GM18526 (cell line): ENCODE data around the gene PRPF8.
A peak's percentile ranks its signal among the peaks of the same experiment; 100 is the strongest.

Experiments used
- POLR2A ChIP-seq: IDR thresholded peaks from 3 replicates; pipeline ENCODE4 v1.6.1; 2011; ENCODE audit not compliant: insufficient read length; ENCODE audit errors: extremely low read depth

PRPF8 gene

DNA sequence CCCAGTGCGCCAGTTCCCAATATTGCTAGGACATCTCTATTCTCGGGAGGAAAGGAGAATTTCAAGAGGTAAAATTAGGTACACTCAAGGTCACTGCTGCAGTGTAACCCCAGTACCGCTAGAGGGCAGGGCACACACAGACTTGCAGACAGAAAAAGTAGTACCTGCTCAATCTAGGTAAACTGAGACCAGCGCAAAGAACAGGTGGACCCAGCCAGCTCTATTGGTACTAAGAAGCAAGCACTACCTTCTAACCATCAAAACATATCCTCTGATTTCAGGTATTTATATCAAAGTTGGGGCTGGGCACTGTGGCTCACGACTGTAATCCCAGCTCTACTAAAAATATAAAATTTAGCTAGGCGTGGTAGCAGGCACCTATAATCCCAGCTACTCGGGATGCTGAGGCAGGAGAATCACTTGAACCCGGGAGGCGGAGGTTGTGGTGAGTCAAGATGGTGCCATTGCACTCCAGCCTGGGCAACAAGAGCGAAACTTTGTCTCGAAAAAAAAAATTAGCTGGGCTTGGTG lies 36.3 kb upstream of the PRPF8 start:
- TF ChIP-seq POLR2A: no peak

DNA sequence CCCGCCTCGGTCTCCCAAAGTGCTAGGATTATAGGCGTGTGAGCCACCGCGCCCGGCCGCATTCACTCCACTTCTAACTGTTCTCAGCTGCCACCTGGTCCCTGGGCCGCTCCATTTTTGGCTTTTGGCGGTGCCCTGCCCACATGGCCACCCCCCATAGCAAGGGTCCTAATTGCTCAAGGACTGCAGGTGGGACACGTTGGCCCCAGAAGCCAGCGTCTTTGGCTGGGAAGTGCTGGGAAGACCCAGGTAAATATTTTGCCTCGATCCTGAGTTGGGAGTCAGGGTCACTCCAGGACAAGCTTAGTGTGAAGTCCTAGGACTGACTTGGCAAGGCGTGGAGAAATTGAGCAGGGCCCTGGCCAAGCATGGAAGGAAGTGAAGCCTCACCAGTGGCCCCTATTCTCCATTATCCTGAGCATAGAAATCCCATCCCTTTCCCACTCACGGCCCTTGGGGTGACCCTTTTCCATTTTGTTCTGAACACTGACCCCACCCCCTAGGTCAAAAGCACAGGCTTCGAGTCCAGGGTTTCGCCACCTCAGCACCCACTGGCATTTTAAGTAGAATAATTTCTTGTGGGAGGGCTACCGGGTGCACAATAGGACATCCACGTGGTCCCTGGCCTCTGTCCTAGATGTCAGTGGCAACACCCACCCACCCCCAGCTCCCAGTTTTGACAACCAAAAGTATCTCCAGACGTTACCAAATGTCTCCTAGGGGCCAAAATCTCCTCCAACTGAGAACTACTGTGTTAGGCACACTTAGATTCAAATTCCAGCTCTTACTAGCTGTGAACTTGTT lies 33.9 kb upstream of the PRPF8 start:
- TF ChIP-seq POLR2A: no peak

DNA sequence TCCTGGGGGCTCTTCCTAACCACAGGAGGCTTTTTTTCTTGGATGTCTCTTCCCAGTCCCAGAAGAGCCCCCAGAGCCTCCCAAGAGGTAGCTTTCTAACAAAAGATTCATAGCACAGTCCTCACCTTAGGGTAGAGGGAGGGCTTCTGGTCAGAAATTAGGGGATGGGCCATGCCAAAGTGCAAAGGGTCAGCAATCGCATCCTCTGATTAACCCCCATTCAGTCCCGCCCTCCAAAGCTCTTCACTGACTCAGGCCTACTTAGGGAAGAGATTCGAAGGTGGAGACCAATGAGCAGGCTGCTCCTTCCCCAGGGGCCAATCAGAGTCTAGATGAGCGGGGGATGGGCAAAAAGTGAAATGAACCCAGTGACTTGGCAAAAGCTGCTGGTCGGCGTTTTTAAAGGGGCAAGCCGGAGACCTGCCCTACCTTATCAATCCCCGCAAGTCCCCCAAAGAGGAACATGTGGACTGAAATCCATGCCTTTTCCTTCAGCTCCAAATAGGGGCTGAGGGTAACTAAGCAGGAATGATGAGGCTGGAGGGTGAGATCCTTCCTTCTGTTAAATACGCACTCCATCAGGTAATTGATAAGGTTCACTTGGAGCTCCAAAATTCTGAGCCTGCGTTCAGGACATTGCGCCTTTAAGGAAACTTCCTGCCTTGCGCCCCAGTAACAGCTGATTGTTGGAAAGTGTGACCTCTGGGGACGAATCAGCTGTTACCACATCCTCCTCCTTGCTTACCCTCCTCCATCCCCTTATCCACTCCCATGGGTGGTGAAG lies 32.4 kb upstream of the PRPF8 start:
- TF ChIP-seq POLR2A: peak; percentile 57

DNA sequence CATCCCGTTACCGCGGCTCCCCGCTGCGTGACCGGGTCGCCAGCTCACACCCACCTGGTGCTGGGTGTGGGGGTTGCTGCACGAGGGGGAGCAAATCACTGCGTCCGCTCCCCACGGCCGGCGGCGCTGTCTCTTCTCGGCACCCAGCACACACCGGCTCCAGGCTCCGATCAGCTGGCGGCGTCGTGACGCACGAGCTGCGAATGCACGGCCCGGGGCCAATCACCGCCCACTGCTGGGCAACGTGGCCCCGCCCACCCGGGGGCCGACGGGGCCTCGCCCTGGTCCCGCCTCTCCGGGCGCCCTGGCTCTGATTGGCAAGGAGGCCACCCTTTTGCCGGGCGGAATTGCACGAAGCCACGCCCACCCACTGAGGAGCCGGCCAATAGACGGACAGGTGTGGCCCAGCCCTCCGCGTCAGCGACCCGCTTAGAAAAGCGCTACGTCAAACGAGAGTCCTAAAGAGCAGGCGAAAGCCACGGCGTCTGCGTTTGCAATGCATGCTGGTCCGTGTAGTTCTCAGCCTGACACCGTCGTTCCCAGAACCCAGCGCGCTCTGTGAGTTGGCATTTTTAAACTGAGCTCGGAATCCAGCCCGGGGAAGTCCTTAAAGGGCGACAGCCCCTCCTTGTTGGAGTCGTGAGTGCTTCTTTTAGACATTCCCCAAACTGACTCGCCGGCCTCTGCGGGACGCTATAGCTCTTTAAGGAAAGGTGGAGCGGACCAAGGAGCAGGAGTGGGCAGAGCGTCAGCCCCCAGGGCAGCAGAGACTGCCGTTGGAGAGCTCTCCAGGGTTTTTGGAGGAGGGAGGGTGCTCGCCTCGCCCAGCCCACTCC lies 31.6 kb upstream of the PRPF8 start:
- TF ChIP-seq POLR2A: peak; percentile 94

DNA sequence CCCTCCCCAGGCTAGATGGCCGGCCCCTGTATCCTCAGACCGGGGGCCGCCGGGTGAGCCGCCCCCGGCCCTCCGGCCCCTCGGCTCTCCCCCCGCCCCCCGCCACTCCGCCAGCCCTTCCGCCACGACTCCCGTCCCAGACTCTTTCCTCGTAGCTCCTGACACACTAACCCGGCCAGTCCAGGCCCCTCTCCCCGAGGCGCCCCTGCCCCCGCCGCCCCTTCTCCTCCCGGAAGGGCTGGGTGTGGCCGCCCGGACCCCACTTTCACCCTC lies 31.1 kb upstream of the PRPF8 start:
- no peak for TF ChIP-seq POLR2A

DNA sequence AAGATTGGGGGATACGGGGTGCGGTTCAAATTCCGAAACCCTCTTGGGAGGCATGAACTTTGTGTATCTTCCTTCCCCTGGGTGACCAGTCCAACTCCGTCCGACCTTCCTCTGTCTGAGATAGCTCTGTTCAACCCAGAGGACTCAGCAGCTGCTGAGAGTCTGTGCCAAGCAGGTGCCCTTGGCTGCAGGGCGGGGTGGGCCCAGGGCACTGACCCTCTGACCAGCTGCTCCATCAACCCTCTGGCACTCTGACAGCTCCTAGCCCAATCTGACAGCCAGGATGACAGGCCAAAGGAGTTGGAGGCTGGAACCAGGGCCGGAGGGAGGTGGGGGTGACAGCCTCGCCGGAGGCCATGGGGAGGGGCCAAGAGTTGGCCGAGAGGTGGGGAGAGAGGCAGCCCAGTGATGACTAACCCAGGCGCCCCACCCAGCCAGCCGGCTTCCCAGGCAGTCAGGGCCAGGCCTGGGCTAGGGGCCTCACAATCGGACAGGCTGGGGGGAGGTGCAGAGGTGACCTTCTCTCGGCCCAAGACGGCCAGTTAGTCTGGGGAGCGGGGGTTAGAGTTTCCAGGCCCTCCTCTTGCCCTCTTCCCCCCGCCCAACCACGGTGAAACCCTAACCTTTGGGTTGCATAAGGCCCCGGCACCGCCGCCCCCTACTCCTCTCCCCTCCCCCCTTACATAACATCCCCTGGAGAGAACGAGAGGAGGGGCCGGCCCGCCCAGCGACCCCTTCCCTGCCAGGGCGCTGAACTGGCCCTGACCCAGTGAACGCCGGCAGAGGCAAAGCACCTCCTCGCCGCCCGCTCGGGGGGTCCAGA lies 30.5 kb upstream of the PRPF8 start:
- no peak for TF ChIP-seq POLR2A

DNA sequence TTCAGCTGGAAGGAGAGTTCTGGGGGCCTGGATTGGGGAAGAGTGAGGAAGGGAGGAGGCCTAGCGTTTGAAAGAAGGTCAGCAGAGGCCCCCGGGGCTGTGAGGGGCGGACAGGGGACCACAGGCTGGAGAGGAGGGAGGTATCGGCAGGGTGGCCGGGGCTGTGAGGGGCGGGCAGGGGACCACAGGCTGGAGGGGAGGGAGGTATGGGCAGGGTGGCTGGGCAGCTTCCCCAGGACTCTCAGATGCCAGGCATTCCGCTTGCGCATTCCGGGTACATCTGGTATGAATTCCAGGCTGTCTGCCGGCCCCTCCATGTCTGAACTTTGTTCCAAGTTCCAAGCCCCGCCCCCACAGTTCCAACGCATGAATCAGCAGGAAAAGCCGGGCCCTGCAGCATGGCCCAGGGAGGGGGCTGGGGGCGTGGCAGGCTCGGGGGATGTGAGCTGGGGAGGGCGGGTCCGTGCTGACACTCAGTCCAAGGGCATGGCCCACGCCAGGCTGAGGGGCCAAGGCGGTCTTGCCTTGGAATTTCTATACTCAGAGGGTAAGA lies 29.8 kb upstream of the PRPF8 start:
- TF ChIP-seq POLR2A: no peak

DNA sequence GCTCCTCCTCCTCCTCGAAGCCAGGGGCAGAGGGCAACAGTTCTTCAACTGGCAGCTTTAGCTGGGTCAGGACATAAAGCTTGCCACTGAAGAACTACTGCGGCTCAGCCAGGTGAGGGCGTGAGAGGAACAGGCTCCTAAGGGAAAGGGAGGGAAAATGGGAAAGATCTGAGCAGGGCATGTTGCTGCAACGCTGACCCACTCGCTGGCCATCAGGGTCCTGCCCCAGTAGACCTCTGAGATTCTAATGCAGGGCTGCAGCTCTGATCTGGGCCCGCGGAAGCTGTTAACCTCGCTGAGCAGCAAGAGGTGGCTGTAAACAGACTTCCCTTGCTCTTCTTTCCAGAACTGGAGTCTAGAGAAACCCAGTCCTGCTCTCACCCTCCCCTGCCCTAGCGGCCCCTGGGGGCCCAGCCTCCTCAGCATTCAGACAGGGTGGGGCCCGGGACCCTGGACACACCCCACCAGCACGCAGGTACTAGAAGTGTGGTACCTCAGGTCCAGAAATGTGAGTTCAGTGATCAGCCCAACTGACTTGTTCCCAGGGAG lies 29.3 kb upstream of the PRPF8 start:
- TF ChIP-seq POLR2A: no peak

DNA sequence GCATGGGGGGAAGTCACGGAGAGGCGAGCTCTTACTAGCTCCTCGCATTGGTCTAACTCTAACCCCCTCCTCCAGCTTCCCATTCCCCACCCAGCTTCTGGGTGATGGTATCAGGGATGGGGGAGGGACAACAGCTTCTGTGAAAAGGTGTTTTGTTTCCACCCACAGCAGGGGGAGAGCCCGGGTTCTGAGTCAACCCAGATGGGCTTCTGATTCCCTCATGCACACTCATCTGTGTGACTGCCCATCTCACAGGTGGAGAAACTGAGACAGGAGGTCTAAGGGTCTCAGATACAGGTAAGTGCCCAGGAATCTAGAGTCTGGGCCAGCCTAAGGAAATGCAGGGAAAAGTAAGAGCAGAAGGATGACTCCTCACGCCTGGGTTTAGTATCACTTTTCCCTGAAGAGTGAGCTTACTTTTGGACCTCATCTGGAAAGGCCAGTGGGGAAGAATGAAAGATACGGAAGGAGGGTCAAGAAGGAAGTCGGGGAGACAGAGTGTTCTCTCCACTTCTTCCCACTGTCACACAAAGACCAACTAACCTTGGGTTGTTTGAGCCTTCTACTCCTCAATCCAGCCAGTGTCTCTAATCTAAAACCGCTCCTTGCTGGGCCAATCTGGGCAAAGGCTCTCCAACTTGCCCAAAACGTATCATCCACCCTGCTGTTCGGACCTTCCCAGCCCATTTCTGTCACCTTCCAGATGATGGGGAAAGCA lies 28.7 kb upstream of the PRPF8 start:
- TF ChIP-seq POLR2A: no peak

DNA sequence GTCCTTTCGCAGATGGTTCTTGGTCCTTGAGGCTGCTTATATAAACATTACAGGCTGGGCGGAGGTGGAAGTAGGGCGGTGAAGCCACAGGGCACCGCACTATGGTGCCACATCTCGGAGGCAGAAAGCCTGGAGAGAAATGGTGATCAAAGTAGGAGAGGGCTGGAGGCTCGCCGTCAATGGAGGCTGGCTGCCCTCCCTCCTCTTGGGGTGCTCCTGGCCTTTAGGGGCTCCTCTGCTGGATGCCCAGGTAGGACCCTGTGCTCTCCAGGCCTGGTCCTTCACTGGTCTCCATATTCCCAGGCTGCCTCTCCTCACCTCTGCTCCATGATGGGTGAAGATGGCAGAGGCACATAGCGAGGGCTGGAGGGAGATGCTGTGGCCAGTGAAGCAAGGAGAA lies 27.6 kb upstream of the PRPF8 start:
- TF ChIP-seq POLR2A: no peak

DNA sequence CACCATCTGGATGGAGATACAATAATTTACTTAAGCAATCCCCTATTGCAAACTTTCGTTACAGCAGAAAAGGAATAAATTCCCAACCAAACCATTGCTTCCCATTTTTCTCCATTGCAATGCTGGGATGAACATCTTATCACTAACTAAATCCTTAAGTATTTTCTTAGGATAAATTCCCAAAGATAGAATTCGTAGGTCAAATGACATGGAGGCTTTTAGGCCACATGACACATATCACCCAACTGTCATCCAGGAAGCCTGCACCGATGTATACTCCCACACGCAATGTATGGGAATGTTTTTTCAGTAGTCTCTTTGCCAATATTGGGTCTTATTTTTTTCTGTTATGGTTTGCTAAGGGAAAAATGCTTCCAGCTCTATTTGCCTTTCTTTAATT lies 27.1 kb upstream of the PRPF8 start:
- TF ChIP-seq POLR2A: no peak

DNA sequence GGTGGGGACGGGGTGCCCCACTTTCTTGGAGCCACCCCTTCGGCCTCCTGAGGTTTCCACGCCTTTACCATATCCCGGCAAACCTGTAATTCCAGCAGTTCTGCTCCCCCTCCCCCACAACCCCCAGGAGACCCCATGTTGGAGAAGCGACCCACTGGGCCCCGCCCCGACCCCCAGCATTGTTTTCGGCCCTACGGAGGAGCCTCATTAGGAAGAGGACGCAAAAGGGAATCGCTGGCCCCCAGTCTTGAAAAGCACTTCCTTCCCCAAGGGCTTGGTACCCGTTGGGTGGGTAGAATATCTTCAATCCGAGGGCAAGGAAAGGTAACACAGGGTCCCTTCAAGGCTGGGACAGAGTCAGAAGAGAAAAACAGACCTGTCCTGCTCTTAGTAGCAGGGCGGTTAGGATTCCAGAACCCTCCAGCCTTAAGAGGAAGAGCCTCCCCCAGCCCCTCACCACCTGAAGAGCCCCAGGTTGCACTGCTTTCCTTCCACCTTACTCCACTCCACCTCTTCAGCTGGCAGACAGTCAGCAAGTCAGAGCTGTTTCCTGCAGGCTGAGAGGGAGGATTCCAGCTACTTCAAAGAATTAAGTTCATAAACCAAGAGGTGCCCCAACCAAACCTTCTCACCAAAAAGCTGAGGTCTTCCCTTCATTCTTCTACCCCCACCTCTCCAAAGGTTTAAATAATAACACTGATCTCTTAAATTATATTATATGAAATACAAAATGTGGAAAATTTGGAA lies 26.3 kb upstream of the PRPF8 start:
- no peak for TF ChIP-seq POLR2A
